Dedifferentiated amniotic fluid mesenchymal stem cell (primary cell): ENCODE data around the gene CCDC116.
A peak's percentile ranks its signal among the peaks of the same experiment; 100 is the strongest.
"Not testable (repeated sequence)": the region's sequence is repeated elsewhere in the genome, so short reads cannot be mapped to it uniquely, and the experiment has no call there.

ENCODE experiments used
- DNase-seq: peaks from one replicate; pipeline ENCODE4 v3.0.0-alpha.2; 2016; ENCODE audit errors: extremely low spot score

CCDC116 gene

GRCh38 chr22:21650823-21651520 is 18.4 kb downstream of the CCDC116 start:
- DNase-seq = no peak

GRCh38 chr22:21651521-21652009 is 19.0 kb downstream of the CCDC116 start:
- DNase-seq = no peak

DNA sequence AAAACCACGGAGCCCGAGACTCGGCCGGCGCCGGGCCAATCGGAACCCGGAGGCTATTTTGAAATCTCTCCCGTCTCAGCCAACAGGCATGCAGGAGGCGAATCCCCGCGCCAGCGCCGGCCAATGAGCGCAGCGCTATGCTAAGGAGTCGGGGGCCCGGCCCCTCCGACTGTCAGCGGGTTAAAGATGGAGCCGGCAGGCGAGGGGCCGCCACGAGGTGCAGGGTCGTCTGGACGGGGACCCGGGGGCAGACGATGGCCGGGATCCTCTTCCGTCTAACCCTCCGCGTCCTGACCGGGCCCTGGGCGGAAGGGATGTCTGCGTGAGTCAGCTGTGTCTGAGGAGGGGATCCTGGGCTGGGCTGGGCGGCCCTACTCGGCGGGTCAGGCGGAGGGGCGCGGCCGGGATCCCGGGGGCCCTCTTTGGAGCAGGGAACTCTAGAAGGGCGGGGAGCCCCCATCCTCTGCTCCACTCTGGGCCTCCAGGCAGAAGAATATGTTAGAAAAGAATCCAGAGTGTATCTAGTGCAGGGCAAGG is 19.5 kb downstream of the CCDC116 start:
- DNase-seq = peak; percentile 89

DNA sequence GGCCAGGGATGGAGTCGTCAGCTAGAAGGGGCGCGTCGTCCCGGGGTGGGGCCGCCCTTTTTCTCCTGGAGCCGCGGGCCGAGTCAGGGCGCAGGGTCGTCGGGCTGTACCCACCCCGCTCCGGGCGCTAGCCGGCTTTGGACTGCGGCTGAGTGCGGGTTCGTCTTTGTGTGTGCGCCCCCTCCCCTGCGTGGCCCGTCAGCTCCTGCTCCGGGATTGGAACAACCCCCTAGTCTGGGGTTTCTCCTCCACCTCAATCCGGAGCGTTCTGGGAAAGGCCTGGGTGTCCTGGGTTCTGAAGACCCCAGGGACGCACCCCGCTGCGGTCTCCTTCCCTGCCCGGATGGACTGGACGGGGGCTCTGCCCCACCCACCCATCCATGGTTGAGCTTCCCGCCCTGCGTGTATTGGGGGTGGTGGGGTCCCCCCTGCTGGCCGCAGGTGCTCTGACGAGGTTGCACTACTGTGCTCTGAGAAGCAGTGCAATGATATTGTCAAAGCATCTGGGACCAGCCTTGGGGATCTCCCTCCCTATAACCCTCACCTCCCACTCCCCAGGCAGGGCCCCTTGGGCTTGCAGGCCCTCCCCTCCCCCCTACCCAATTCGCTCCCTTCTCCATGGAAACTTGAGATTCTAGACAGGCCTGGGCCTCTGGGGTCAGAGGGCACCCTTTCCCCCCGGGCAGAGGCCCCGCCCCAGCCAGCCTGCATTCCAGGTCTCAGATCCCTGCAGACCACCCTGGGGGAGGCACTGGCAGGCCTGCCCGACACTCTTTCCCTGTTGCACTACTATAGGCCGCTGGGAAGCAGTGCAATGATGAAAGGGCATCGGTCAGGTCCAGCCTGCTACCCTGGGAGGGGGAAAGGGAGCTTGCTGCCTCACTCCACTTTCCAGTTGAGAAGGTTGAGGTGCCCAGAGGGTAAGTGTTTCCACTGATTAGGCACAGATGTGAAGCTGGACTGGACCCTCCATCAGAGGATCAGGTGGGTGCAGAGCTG is 20.3 kb downstream of the CCDC116 start:
- no peak for DNase-seq

DNA sequence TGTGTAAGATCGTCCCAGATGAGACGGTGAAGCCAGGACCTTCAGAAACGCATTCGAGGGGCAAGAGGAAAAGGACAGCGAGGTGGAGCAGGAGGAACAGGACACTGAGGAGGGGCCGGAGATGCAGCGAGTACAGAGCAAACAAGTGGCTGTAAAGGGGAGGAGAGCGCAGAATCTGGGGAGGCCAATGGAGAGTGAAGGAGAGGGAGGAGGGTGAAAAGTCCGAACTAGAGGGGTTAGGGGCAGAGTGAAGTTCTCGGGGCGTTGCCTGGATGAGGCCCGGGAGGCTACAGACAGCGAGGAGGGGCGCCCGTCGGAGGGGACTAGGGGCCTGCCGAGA is 24.4 kb downstream of the CCDC116 start:
- no peak for DNase-seq

GRCh38 chr22:21657360-21658032 is 24.9 kb downstream of the CCDC116 start:
- no peak for DNase-seq

- DNase-seq = no peak
Observed at GRCh38 chr22:21659864-21660525, 27.4 kb downstream of the CCDC116 start.

- DNase-seq = no peak
Observed at GRCh38 chr22:21660904-21661303, 28.3 kb downstream of the CCDC116 start.

DNA sequence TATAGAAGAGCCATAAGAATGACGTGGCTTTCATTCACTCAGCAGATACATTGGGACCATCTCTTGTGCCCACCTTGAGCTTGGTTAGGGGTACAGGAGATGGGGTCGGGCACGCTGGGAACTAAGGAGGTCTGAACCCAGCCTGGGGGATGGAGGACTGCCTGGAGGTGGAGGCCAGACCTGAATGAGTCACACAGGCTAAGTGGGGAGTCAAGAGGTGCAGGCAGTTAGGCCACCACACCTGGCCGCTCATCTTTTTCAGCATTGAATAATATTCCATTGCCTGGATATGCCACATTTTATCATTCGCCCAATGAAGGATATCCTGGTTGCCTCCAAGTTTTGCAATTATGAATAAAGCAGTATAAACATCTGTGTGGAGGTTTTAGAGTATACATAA is 29.4 kb downstream of the CCDC116 start:
- no peak for DNase-seq

GRCh38 chr22:21663738-21664137 is 31.2 kb downstream of the CCDC116 start:
- no peak for DNase-seq

- no peak for DNase-seq
Observed at GRCh38 chr22:21665047-21665851, 32.7 kb downstream of the CCDC116 start.

DNA sequence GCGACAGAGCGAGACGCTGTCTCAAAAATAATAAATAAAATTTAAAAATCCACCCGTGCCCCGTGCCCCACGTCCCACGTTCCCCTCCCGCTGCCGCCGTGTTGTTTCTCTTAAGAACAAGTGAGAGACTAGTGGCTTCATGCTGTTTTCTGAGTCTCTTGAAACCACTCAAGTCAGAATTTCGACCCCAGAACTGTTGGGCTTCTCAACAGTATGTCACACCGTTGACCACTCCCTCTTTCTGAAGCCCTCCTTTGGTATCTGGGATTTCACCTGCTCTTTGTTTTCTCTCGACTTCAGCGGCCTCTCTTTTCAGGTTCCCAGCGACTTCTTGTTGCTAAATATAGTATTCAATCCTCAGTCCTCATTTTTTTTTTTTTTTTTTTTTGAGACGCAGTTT is 34.2 kb downstream of the CCDC116 start:
- DNase-seq = no peak

DNA sequence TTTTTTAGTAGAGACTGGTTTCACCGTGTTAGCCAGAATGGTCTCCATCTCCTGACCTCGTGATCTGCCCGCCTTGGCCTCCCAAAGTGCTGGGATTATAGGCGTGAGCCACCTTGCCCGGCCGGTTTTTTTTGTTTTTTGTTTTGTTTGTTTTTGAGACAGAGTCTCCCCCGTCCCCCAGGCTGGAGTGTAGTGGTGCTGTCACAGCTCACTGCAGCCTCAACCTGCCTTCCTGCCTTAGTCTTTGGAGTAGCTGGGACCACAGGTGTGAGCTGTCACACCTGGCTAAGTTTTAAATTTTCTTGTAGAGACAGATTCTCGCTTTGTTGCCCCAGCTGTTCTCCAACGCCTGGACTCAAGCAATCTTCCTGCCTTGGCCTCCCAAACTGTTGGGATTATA is 36.5 kb downstream of the CCDC116 start:
- no peak for DNase-seq

GRCh38 chr22:21672107-21672629 is 39.6 kb downstream of the CCDC116 start:
- DNase-seq = no peak

GRCh38 chr22:21673534-21674321 is 41.2 kb downstream of the CCDC116 start:
- no peak for DNase-seq

GRCh38 chr22:21674638-21675245 is 42.2 kb downstream of the CCDC116 start:
- DNase-seq = no peak

DNA sequence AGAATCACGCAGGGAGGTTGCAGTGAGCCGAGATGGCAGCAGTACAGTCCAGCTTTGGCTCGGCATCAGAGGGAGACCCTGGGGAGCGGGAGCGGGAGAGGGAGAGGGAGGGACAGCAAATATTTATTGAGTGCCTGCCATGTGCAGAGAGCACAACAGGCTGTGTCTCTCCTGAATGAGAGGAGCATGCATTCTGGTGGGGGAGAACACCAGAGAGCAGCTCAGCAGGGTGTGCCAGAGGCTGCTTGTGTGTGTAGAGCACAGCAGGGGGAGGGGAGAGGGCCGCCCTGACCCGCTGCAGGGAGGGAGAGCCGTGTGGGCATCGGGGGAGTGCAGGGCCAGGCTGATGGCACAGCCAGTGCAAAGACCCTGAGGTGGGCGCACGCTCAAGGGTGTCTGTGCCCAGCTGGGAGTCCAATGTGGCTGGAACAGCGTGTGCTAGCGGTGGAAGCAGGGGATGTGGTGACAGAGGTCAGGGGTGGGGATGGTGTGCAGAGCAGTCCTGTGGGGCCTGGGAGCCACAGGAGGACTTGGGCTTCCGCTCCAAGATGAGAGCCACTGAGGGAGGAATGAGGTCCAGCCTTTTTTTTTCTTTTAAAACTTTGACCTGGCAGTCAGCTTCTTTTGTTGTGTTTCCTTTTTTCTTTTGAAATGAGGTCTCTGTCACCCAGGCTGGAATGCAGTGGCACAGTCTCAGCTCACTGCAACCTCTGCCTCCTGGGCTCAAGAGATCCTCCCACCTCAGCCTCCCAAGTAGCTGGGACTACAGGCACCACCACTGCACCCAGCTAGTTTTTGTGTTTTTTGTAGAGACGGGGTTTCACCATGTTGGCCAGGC is 45.3 kb downstream of the CCDC116 start:
- DNase-seq = no peak

DNA sequence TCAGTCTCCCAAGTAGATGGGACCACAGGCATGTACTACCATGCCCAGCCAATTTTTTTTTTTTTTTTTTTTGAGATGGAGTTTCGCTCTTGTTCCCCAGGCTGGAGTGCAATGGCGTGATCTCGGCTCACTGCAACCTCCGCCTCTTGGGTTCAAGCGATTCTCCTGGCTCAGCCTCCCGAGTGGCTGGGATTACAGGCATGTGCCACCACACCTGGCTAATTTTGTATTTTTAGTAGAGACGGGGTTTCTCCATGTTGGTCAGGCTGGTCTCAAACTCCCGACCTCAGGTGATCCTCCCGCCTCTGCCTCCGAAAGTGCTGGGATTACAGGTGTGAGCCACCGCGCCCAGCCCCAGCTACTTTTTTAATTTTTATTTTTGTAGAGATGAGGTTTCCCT is 46.3 kb downstream of the CCDC116 start:
- not testable (repeated sequence) for DNase-seq
